Stimulated activated effector memory CD8-positive, alpha-beta T cell treated with anti-CD3 and anti-CD28 coated beads, Interleukin-12 subunit alpha, Interleukin-12 subunit beta, amount 100 ng/mL, for 72 hours (primary cell): ENCODE results near the gene JAM2.
"Not testable (repeated sequence)": the region's sequence is repeated elsewhere in the genome, so short reads cannot be mapped to it uniquely, and the experiment has no call there.

ENCODE experiments used
- ATAC-seq: fragments of 150-1000 bp; cut with Tn5 transposase; 2 replicates; pipeline ENCODE4 v1.10.0; 2021
- DNase-seq, 2 donors: peaks; one replicate each; pipeline ENCODE4 v3.0.0; 2021 to 2022; ENCODE audit warnings: low spot score in 2 of 2
- H3K27ac Mint-ChIP-seq: one replicate; pipeline ENCODE4 v1.8.0; 2022; ENCODE audit warnings: mild to moderate bottlenecking, mixed read lengths
- H3K36me3 Mint-ChIP-seq: one replicate; pipeline ENCODE4 v1.8.0; 2022; ENCODE audit warnings: mild to moderate bottlenecking, mixed read lengths
- H3K4me1 Mint-ChIP-seq: one replicate; pipeline ENCODE4 v1.8.0; 2022; ENCODE audit warnings: mixed read lengths
- H3K4me3 Mint-ChIP-seq: one replicate; pipeline ENCODE4 v1.8.0; 2022; ENCODE audit warnings: mild to moderate bottlenecking, mixed read lengths
- H3K9me3 Mint-ChIP-seq: one replicate; pipeline ENCODE4 v1.8.0; 2022; ENCODE audit warnings: mixed read lengths

The JAM2 gene

GRCh38 chr21:25682382-25682781 lies 43.3 kb downstream of the JAM2 start:
- H3K4me3 Mint-ChIP-seq = no peak overlapping the region
- no peaks in the 10 kb centered on the region for H3K36me3 Mint-ChIP-seq
- no peak for ATAC-seq
- H3K9me3 Mint-ChIP-seq = no peaks in the 10 kb centered on the region
- H3K27ac Mint-ChIP-seq = no peak overlapping the region
- no peak for DNase-seq
- H3K4me1 Mint-ChIP-seq = no peaks in the 10 kb centered on the region

GRCh38 chr21:25687787-25688186 lies 48.7 kb downstream of the JAM2 start:
- ATAC-seq (no peak), DNase-seq (no peak)
- H3K27ac Mint-ChIP-seq = no peak overlapping the region
- no peak overlapping the region for H3K4me3 Mint-ChIP-seq
- H3K9me3 Mint-ChIP-seq = no peaks in the 10 kb centered on the region
- H3K36me3 Mint-ChIP-seq = no peaks in the 10 kb centered on the region
- H3K4me1 Mint-ChIP-seq = no peaks in the 10 kb centered on the region

- Mint-ChIP-seq H3K4me1 (no peaks in the 10 kb centered on the region), H3K36me3 (no peaks in the 10 kb centered on the region), H3K4me3 (no peak overlapping the region), H3K27ac (no peak overlapping the region), H3K9me3 (no peaks in the 10 kb centered on the region)
- no peak for ATAC-seq
- DNase-seq = no peak
Measured at GRCh38 chr21:25688275-25689155, 49.5 kb downstream of the JAM2 start.

GRCh38 chr21:25689226-25689625 lies 50.2 kb downstream of the JAM2 start:
- no peak overlapping the region for H3K4me3 Mint-ChIP-seq
- no peaks in the 10 kb centered on the region for H3K9me3 Mint-ChIP-seq
- H3K4me1 Mint-ChIP-seq = no peaks in the 10 kb centered on the region
- no peak overlapping the region for H3K27ac Mint-ChIP-seq
- H3K36me3 Mint-ChIP-seq = no peaks in the 10 kb centered on the region
- DNase-seq (no peak), ATAC-seq (no peak)

- DNase-seq = no peak
- no peaks in the 10 kb centered on the region for H3K4me1 Mint-ChIP-seq
- no peaks in the 10 kb centered on the region for H3K9me3 Mint-ChIP-seq
- no peak overlapping the region for H3K4me3 Mint-ChIP-seq
- no peak overlapping the region for H3K27ac Mint-ChIP-seq
- no peaks in the 10 kb centered on the region for H3K36me3 Mint-ChIP-seq
- ATAC-seq = no peak
Measured at GRCh38 chr21:25691976-25692375, 52.9 kb downstream of the JAM2 start.

GRCh38 chr21:25695461-25695860 lies 56.4 kb downstream of the JAM2 start:
- not testable (repeated sequence) for H3K36me3 Mint-ChIP-seq, H3K4me3 Mint-ChIP-seq, ATAC-seq, H3K27ac Mint-ChIP-seq, DNase-seq, H3K4me1 Mint-ChIP-seq, H3K9me3 Mint-ChIP-seq

- ATAC-seq = no peak
- no peak for DNase-seq
Measured at GRCh38 chr21:25700741-25701140, 61.7 kb downstream of the JAM2 start.

GRCh38 chr21:25701529-25701928 lies 62.5 kb downstream of the JAM2 start:
- no peaks in the 10 kb centered on the region for H3K4me1 Mint-ChIP-seq
- DNase-seq (no peak), ATAC-seq (no peak)
- H3K36me3 Mint-ChIP-seq = no peaks in the 10 kb centered on the region
- H3K27ac Mint-ChIP-seq = no peak overlapping the region
- H3K9me3 Mint-ChIP-seq = no peaks in the 10 kb centered on the region
- no peak overlapping the region for H3K4me3 Mint-ChIP-seq

More at GRCh38 chr21:25700741-25701140, 61.7 kb downstream of the JAM2 start:
- Mint-ChIP-seq H3K27ac (no peak overlapping the region), H3K36me3 (no peaks in the 10 kb centered on the region), H3K9me3 (no peaks in the 10 kb centered on the region), H3K4me1 (no peaks in the 10 kb centered on the region), H3K4me3 (no peak overlapping the region)

GRCh38 chr21:25708467-25709065 lies 69.5 kb downstream of the JAM2 start:
- Mint-ChIP-seq H3K27ac (no peak overlapping the region), H3K36me3 (no peaks in the 10 kb centered on the region), H3K4me3 (no peak overlapping the region), H3K4me1 (peaks cover 6% of the 10 kb centered on the region), H3K9me3 (no peaks in the 10 kb centered on the region)
- ATAC-seq = no peak
- peak; percentile 9 to 62 for DNase-seq

GRCh38 chr21:25709684-25710265 lies 70.7 kb downstream of the JAM2 start:
- DNase-seq (no peak), ATAC-seq (no peak)
- no peak overlapping the region for H3K4me3 Mint-ChIP-seq
- H3K4me1 Mint-ChIP-seq = peaks cover 6% of the 10 kb centered on the region
- no peak overlapping the region for H3K27ac Mint-ChIP-seq
- H3K9me3 Mint-ChIP-seq = no peaks in the 10 kb centered on the region
- no peaks in the 10 kb centered on the region for H3K36me3 Mint-ChIP-seq

- ATAC-seq = peak; percentile 45
- no peak overlapping the region for H3K4me3 Mint-ChIP-seq
Measured at GRCh38 chr21:25710550-25710949, 71.5 kb downstream of the JAM2 start.

GRCh38 chr21:25714066-25714465 lies 75.0 kb downstream of the JAM2 start:
- DNase-seq, H3K4me1 Mint-ChIP-seq, ATAC-seq, H3K27ac Mint-ChIP-seq, H3K4me3 Mint-ChIP-seq, H3K36me3 Mint-ChIP-seq, H3K9me3 Mint-ChIP-seq: not testable (repeated sequence)

More at GRCh38 chr21:25710550-25710949, 71.5 kb downstream of the JAM2 start:
- DNase-seq = no peak
- no peak overlapping the region for H3K27ac Mint-ChIP-seq
- H3K9me3 Mint-ChIP-seq = no peaks in the 10 kb centered on the region
- H3K36me3 Mint-ChIP-seq = no peaks in the 10 kb centered on the region
- peaks cover 6% of the 10 kb centered on the region for H3K4me1 Mint-ChIP-seq

GRCh38 chr21:25717491-25718147 lies 78.6 kb downstream of the JAM2 start:
- ATAC-seq (no peak), DNase-seq (no peak)
- Mint-ChIP-seq H3K4me3 (no peak overlapping the region), H3K27ac (no peak overlapping the region), H3K36me3 (peaks cover 19% of the 10 kb centered on the region), H3K9me3 (no peaks in the 10 kb centered on the region), H3K4me1 (no peaks in the 10 kb centered on the region)

GRCh38 chr21:25721987-25722386 lies 82.9 kb downstream of the JAM2 start:
- H3K27ac Mint-ChIP-seq = no peak overlapping the region
- H3K4me3 Mint-ChIP-seq = no peak overlapping the region
- H3K4me1 Mint-ChIP-seq = no peaks in the 10 kb centered on the region
- no peak for ATAC-seq
- H3K36me3 Mint-ChIP-seq = peaks cover 61% of the 10 kb centered on the region
- H3K9me3 Mint-ChIP-seq = no peaks in the 10 kb centered on the region
- no peak for DNase-seq

- Mint-ChIP-seq H3K4me3 (no peak overlapping the region), H3K36me3 (peaks cover 67% of the 10 kb centered on the region), H3K4me1 (no peaks in the 10 kb centered on the region), H3K27ac (no peak overlapping the region), H3K9me3 (no peaks in the 10 kb centered on the region)
- DNase-seq (no peak), ATAC-seq (no peak)
Measured at GRCh38 chr21:25722631-25723030, 83.6 kb downstream of the JAM2 start.
